Esophagus muscularis mucosa (tissue), 4 donors: ENCODE results near the gene MORN2. TPM values are rescaled to one million over a fixed set of nuclear protein-coding genes. Genes with fewer than 3 reads are reported as not detected.
"Not testable (repeated sequence)": the region's sequence is repeated elsewhere in the genome, so short reads cannot be mapped to it uniquely, and the experiment has no call there.

Experiments
- DNase-seq: peaks from one replicate; pipeline ENCODE4 v3.0.0-alpha.2; 2017; ENCODE audit errors: extremely low spot score
- H3K27ac ChIP-seq, 4 donors: fragments of 200-600 bp; sonication (generic); replicated peaks in 1 of 4; 1 replicate in 3 of 4; 2 replicates in 1 of 4; pipeline ENCODE4 v1.5.1; 2016 to 2019; ENCODE audit warnings: mild to moderate bottlenecking in 1 of 4
- H3K27me3 ChIP-seq, 4 donors: fragments of 200-600 bp; sonication (generic); one replicate each; pipeline versions ENCODE4 v1.5.1 to v1.6.0; 2016 to 2019
- H3K36me3 ChIP-seq, 4 donors: fragments of 200-600 bp; sonication (generic); one replicate each; pipeline ENCODE4 v1.5.1; 2016 to 2019
- H3K4me1 ChIP-seq, 4 donors: fragments of 200-600 bp; sonication (generic); one replicate each; pipeline ENCODE4 v1.5.1; 2016 to 2019
- H3K4me3 ChIP-seq, 4 donors: fragments of 200-600 bp; sonication (generic); 1 replicate in 2 of 4; 2 replicates in 2 of 4; pipeline ENCODE4 v1.5.1; 2016 to 2019; ENCODE audit warnings: mild to moderate bottlenecking in 4 of 4, moderate library complexity in 1 of 4
- H3K9me3 ChIP-seq, 4 donors: fragments of 200-600 bp; sonication (generic); 1 replicate in 3 of 4; 2 replicates in 1 of 4; pipeline ENCODE4 v1.5.1; 2016 to 2019
- CTCF ChIP-seq, 3 experiments: fragments of 200-600 bp in 2 of 3; fragments of 450-650 bp in 1 of 3; sonication (generic) in 2 of 3; IDR thresholded peaks; one replicate each; pipeline ENCODE4 v1.5.1; 2017 to 2019; ENCODE audit warnings: antibody characterized with exemption in 3 of 3, mild to moderate bottlenecking in 2 of 3, moderate library complexity in 1 of 3
- EP300 ChIP-seq: sonication (generic); formaldehyde crosslinking; IDR thresholded peaks from one replicate; pipeline ENCODE4 v1.6.1; 2017; ENCODE audit warnings: antibody characterized with exemption
- POLR2A ChIP-seq: fragments of 450-650 bp; IDR thresholded peaks from one replicate; pipeline ENCODE4 v1.6.1; 2017; ENCODE audit warnings: antibody characterized with exemption, moderate library complexity, mild to moderate bottlenecking, low read depth
- POLR2AphosphoS5 ChIP-seq, 2 donors: sonication (generic); formaldehyde crosslinking; IDR thresholded peaks; one replicate each; pipeline ENCODE4 v1.6.1; 2017; ENCODE audit warnings: antibody characterized with exemption in 2 of 2
- WGBS: methylation state at CpG from one replicate; pipeline ENCODE4 v1.1.5; 2018; 5-methylcytosine and 5-hydroxymethylcytosine counted together
- intact Hi-C: fragments of 100-400 bp; cut with DNase I; formaldehyde crosslinking; loops from one replicate; pipeline ENCODE4 v1.15.1; 2023
- total RNA-seq, 4 donors: library from RNA; depleted of rRNA; stranded (reverse); fragments of >200 nt; gene quantifications; one replicate each; pipeline versions ENCODE4 v1.1.0 to v1.2.1, GENCODE V29; 2016

MORN2 gene
- total RNA-seq: 10 to 100 TPM in 1 of 4 donors, 1 to 10 TPM in 3; 8.7 to 10.8 (median 9.7) TPM

DNA sequence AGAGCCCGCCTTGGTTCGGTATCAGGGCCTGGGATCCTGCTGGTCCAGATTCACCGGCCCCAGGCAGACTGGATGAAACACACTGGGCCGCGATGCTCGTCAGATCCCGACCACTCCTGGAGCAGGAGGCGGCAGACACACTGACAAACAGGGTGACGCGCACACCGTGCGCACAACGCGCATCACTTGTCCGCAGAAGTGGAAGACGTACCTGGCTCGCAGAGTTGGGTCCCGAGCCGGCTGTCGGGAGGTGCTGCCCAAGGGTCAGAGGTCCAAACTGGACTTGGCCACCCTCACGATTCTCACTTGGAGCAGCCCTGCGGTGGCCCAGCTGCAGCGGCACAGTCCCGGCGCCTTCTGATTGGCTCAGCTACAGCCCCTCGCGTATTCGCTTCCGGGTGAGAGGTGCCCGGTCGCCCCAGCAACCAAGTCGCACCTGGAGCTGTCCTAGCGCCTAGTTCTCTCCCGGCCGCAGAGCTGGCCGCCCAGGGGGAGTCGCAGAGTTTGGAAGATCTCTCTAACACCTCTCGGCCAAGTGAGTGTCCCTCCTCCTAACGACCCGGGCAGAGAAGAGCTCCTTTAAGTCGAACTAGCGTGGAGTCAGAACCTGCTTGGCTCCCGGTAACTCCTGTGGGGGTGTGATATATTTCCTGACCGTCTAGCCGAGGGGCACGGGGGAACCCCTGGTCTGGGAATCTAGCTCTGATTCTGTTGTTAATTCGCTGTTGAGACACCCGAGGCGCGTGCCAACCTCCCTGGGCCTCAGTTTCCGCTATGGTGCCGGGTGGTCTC, at the start of gene MORN2, which contains the start of gene DHX57:
TSS of gene MORN2 (plus strand) at position 401 of the 792 bp plus-strand sequence.
TSS of gene DHX57 (minus strand) at position 359 of the 792 bp plus-strand sequence. CDS start 7,529 bp downstream, outside the sequence.
- DNase-seq: peak; percentile 97
- peak within 1 kb of the TSS; percentile 68 to 83 (median 81) for H3K4me3 ChIP-seq
- intact Hi-C loops: no loop called here
- H3K27me3 ChIP-seq: no peaks in the 10 kb centered on the region
- H3K4me1 ChIP-seq: peaks cover 3 to 25% (median 20%) of the 10 kb centered on the region in 4 donors
- no peaks in the 10 kb centered on the region for H3K9me3 ChIP-seq
- TF ChIP-seq POLR2AphosphoS5 (IDR thresholded peaks at IDR 0.05) (peak; percentile 71 to 79), EP300 (no peak)
- 0% methylated on average over 21 of the region's 52 CpGs for WGBS
- H3K36me3 ChIP-seq: peaks cover 0 to 6% (median 3%) of the 10 kb centered on the region in 4 donors
- peak within 1 kb of the TSS; percentile 67 to 82 (median 77) for H3K27ac ChIP-seq

DNA sequence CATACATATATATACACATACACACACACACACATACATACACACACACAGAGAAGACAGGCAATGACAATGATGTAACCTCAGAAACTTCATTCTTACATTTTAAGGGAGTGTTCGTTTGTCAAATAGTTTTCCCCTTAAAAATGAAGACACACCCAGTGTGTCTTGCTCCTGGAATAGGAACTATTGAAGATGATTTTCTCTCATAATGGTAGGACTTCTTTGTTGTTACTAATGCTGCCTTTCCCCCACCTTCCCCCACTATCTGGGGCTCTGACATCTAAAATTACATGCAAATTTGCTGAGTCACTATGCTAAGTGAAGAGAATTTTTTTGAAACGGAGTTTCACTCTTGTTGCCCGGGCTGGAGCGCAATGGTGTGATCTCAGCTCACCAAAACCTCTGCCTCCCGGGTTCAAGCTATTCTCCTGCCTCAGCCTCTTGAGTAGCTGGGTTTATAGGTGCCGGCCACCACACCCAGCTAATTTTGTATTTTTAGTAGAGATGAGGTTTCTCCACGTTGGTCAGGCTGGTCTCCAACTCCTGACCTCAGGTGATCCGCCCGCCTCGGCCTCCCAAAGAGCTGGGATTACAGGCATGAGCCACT, 48.1 kb upstream of the MORN2 start:
- 73% methylated on average over 10 of the region's 10 CpGs for WGBS
- intact Hi-C loops, H3K27me3 ChIP-seq, H3K9me3 ChIP-seq, H3K4me3 ChIP-seq, DNase-seq, H3K4me1 ChIP-seq: not testable (repeated sequence)
- peak overlapping the region in 1 of 4 donors; percentile 3 for H3K27ac ChIP-seq
- peaks cover 24 to 80% (median 48%) of the 10 kb centered on the region in 4 donors for H3K36me3 ChIP-seq

DNA sequence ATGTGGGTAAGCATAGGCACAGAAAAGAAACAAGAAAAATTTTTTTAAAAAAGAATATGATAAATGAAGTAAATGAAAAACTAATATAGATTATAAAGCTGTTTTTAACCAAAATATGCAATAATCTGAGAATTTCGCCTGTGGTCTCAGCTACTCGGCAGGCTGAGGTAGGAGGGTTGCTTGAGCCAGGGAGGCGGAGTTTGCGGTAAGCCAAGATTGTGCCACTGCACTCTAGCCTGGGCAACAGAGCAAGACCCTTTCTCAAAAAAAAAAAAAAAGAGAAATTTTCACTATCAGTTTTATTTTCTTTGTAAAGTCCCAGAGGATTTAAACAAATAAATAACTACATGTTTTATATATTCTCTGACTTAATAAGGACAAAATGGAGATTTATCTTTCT, 47.3 kb upstream of the MORN2 start:
- Histone ChIP-seq H3K27ac (no peak overlapping the region), H3K4me3 (no peak overlapping the region), H3K36me3 (peaks cover 20 to 80% (median 45%) of the 10 kb centered on the region in 4 donors), H3K4me1 (peaks cover 0 to 5% (median 2%) of the 10 kb centered on the region in 4 donors), H3K9me3 (no peaks in the 10 kb centered on the region), H3K27me3 (no peaks in the 10 kb centered on the region)
- WGBS: 85% methylated on average over 4 of the region's 4 CpGs
- no peak for DNase-seq
- no peak for TF ChIP-seq POLR2A
- TF ChIP-seq EP300: no peak
- no peak for TF ChIP-seq POLR2AphosphoS5 (IDR thresholded peaks at IDR 0.05)
- TF ChIP-seq CTCF (IDR thresholded peaks at IDR 0.05): no peak
- intact Hi-C loops: no loop called here

GRCh38 chr2:38829971-38830370, 45.8 kb upstream of the MORN2 start:
- no peak overlapping the region for H3K4me3 ChIP-seq
- DNase-seq: no peak
- H3K4me1 ChIP-seq: peaks cover 0 to 5% (median 2%) of the 10 kb centered on the region in 4 donors
- TF ChIP-seq EP300: no peak
- TF ChIP-seq POLR2AphosphoS5 (IDR thresholded peaks at IDR 0.05): no peak
- no peak for TF ChIP-seq POLR2A
- no peak for TF ChIP-seq CTCF (IDR thresholded peaks at IDR 0.05)
- WGBS: 96% methylated on average over 1 of the region's 1 CpG
- no peaks in the 10 kb centered on the region for H3K9me3 ChIP-seq
- peaks cover 11 to 78% (median 41%) of the 10 kb centered on the region in 4 donors for H3K36me3 ChIP-seq
- H3K27me3 ChIP-seq: no peaks in the 10 kb centered on the region
- intact Hi-C loops: no loop called here
- H3K27ac ChIP-seq: no peak overlapping the region

DNA sequence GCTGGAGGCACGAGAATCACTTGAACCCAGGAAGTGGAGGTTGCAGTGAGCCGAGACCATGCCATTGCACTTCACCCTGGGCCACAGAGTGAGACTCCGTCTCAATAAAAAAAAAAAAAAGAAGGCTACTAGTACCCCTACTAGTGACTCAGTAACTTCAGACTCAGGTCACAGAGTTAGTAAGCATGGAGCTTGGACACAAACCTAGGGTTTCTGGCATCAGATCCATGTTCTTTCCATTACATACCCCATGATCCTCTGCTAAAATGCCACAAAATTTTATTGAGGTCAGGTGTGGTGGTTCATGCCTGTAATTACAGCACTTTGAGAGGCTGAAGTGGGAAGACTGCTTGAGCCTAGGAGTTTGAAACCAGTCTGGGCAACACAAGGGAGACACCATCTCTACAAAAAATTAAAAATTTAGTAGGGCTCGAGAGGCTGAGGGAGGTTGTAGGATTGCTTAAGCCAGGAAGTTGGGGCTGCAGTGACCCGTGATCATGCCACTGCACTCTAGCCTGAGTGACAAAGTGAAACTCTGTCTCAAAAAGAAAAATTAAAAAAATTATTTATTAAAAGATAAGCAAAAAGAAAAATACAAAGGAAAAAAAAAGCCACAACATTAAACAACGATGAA, 45.1 kb upstream of the MORN2 start:
- DNase-seq: peak; percentile 64
- Histone ChIP-seq H3K27me3 (no peaks in the 10 kb centered on the region), H3K4me1 (peaks cover 0 to 5% (median 2%) of the 10 kb centered on the region in 4 donors), H3K27ac (no peak overlapping the region), H3K36me3 (peaks cover 5 to 78% (median 38%) of the 10 kb centered on the region in 4 donors), H3K9me3 (no peaks in the 10 kb centered on the region), H3K4me3 (no peak overlapping the region)
- intact Hi-C loops: no loop called here
- TF ChIP-seq EP300 (no peak), POLR2AphosphoS5 (IDR thresholded peaks at IDR 0.05) (no peak), POLR2A (no peak), CTCF (IDR thresholded peaks at IDR 0.05) (no peak)
- WGBS: 84% methylated on average over 6 of the region's 6 CpGs
